ENCODE data around the gene ELFN1.

Gene ELFN1

GRCh38 chr7:1669954-1670893 is at the start of gene ELFN1:
TSS of gene ELFN1 (plus strand) at chr7:1670277. CDS start at chr7:1744597, 74,320 bp downstream.
- DNase-seq = no peak

- no peak for DNase-seq
These were observed 49.2 kb upstream of the ELFN1 start for GRCh38 chr7:1620835-1621234.

- DNase-seq = no peak
These were observed 48.4 kb upstream of the ELFN1 start for GRCh38 chr7:1621718-1622117.

- no peak for DNase-seq
These were observed 47.6 kb upstream of the ELFN1 start for GRCh38 chr7:1622441-1622840.

GRCh38 chr7:1623810-1624209 is 46.3 kb upstream of the ELFN1 start:
- DNase-seq = no peak

- DNase-seq = no peak
These were observed 44.8 kb upstream of the ELFN1 start for GRCh38 chr7:1624999-1625927.

- no peak for DNase-seq
These were observed 43.3 kb upstream of the ELFN1 start for GRCh38 chr7:1626769-1627168.

GRCh38 chr7:1630700-1631336 is 39.3 kb upstream of the ELFN1 start:
- DNase-seq = no peak

- DNase-seq = no peak
These were observed 38.4 kb upstream of the ELFN1 start for GRCh38 chr7:1631678-1632077.

- no peak for DNase-seq
These were observed 37.6 kb upstream of the ELFN1 start for GRCh38 chr7:1632506-1632905.

GRCh38 chr7:1632916-1633785 is 36.9 kb upstream of the ELFN1 start:
- no peak for DNase-seq

GRCh38 chr7:1635401-1635800 is 34.7 kb upstream of the ELFN1 start:
- DNase-seq = no peak

- no peak for DNase-seq
These were observed 32.9 kb upstream of the ELFN1 start for GRCh38 chr7:1637155-1637554.

- DNase-seq = no peak
These were observed 31.8 kb upstream of the ELFN1 start for GRCh38 chr7:1638215-1638661.

- DNase-seq = no peak
These were observed 31.0 kb upstream of the ELFN1 start for GRCh38 chr7:1639071-1639470.

GRCh38 chr7:1639532-1640175 is 30.4 kb upstream of the ELFN1 start:
- no peak for DNase-seq

GRCh38 chr7:1640376-1641172 is 29.5 kb upstream of the ELFN1 start:
- no peak for DNase-seq

GRCh38 chr7:1641173-1641572 is 28.9 kb upstream of the ELFN1 start:
- DNase-seq = no peak

- DNase-seq = no peak
These were observed 28.3 kb upstream of the ELFN1 start for GRCh38 chr7:1641661-1642260.

GRCh38 chr7:1642291-1642731 is 27.8 kb upstream of the ELFN1 start:
- no peak for DNase-seq
